H1 (cell line): ENCODE measurements around the gene TAS2R40. TPM values are rescaled to one million over a fixed set of nuclear protein-coding genes. Genes with fewer than 3 reads are reported as not detected.

Experiments
- CTCF ChIA-PET: fragments of 300-600 bp; sonication (Branson Sonifier 250); formaldehyde crosslinking; loops from one replicate; lab custom pipeline; 2021; ENCODE audit not compliant: partially characterized antibody; lab: Charles Lee
- POLR2A ChIA-PET: fragments of 300-600 bp; sonication (Branson Sonifier 250); formaldehyde crosslinking; loops from one replicate; lab custom pipeline; 2021; ENCODE audit warnings: inconsistent platforms; ENCODE audit not compliant: partially characterized antibody; lab: Charles Lee
- DNase-seq, 2 experiments: peaks; one replicate each; pipeline versions ENCODE4 v3.0.0 to v3.0.0-alpha.2; 2010 to 2022; ENCODE audit warnings: low spot score in 2 of 2, low read depth in 1 of 2, mixed read lengths in 1 of 2
- FAIRE-seq: peaks from 2 replicates; lab custom pipeline; 2011; peaks lifted over from hg19 to GRCh38; lab: Jason Lieb, UNC
- H2AFZ ChIP-seq: 2 replicates; pipeline ENCODE4 v1.8.1; 2012; ENCODE audit warnings: low read length, inconsistent platforms
- H2AK5ac ChIP-seq: 2 replicates; pipeline ENCODE4 v1.6.1; 2013; ENCODE audit warnings: low read depth, low read length
- H2BK120ac ChIP-seq: replicated peaks from 2 replicates; pipeline ENCODE3; 2013; ENCODE audit warnings: low read depth, low read length, inconsistent platforms
- H2BK12ac ChIP-seq: 2 replicates; pipeline ENCODE4 v1.6.1; 2013; ENCODE audit warnings: low read depth, low read length
- H2BK15ac ChIP-seq: 2 replicates; pipeline ENCODE4 v1.6.1; 2013; ENCODE audit warnings: low read length
- H2BK20ac ChIP-seq: 2 replicates; pipeline ENCODE4 v1.6.1; 2013; ENCODE audit warnings: low read length
- H2BK5ac ChIP-seq: 2 replicates; pipeline ENCODE4 v1.6.1; 2013; ENCODE audit warnings: low read depth, low read length
- H3K14ac ChIP-seq: 2 replicates; pipeline ENCODE4 v1.6.1; 2013; ENCODE audit warnings: inconsistent platforms; ENCODE audit not compliant: insufficient read length
- H3K18ac ChIP-seq: 2 replicates; pipeline ENCODE4 v1.6.1; 2013; ENCODE audit warnings: low read length; ENCODE audit errors: extremely low read depth
- H3K23ac ChIP-seq: 2 replicates; pipeline ENCODE4 v1.6.1; 2013; ENCODE audit warnings: inconsistent platforms; ENCODE audit not compliant: insufficient read length
- H3K23me2 ChIP-seq: 2 replicates; pipeline ENCODE4 v1.6.1; 2013; ENCODE audit warnings: low read depth, low read length
- H3K27ac ChIP-seq: 2 replicates; pipeline ENCODE4 v1.6.1; 2011; ENCODE audit warnings: low read depth, low read length, inconsistent platforms
- H3K27me3 ChIP-seq, 4 experiments: replicated peaks in 1 of 4; 1 replicate in 1 of 4; 2 replicates in 3 of 4; pipeline versions ENCODE4 v1.6.1 to v1.8.1; 2011 to 2013; ENCODE audit warnings: low read length in 3 of 4, mild to moderate bottlenecking in 3 of 4, inconsistent platforms in 2 of 4, mixed read lengths in 2 of 4, moderate library complexity in 1 of 4; ENCODE audit not compliant: control insufficient read depth in 3 of 4, insufficient read depth in 3 of 4; ENCODE audit errors: extremely low read depth in 1 of 4
- H3K36me3 ChIP-seq, 4 experiments: 2 replicates each; pipeline versions ENCODE4 v1.6.1 to v1.8.1; 2011 to 2013; ENCODE audit warnings: mild to moderate bottlenecking in 4 of 4, low read length in 3 of 4, moderate library complexity in 2 of 4, control low read depth in 1 of 4, inconsistent platforms in 1 of 4; ENCODE audit not compliant: insufficient read depth in 4 of 4, control insufficient read depth in 2 of 4
- H3K4ac ChIP-seq: replicated peaks from 2 replicates; pipeline ENCODE3; 2013; ENCODE audit warnings: low read length, low read depth, mixed read lengths, inconsistent platforms; ENCODE audit not compliant: insufficient read length
- H3K4me1 ChIP-seq, 4 experiments: replicated peaks in 1 of 4; 1 replicate in 1 of 4; 2 replicates in 3 of 4; pipeline versions ENCODE4 v1.6.1 to v1.8.1; 2011 to 2013; ENCODE audit warnings: low read length in 3 of 4, inconsistent platforms in 2 of 4, mixed read lengths in 1 of 4; ENCODE audit not compliant: insufficient read depth in 4 of 4, control insufficient read depth in 3 of 4
- H3K4me2 ChIP-seq, 2 experiments: 2 replicates each; pipeline versions ENCODE4 v1.6.1 to v1.8.1; 2011 to 2013; ENCODE audit warnings: low read depth in 2 of 2, low read length in 2 of 2, control low read depth in 1 of 2, inconsistent platforms in 1 of 2, mild to moderate bottlenecking in 1 of 2; ENCODE audit not compliant: insufficient read depth in 1 of 2
- H3K4me3 ChIP-seq, 4 experiments: fragments of 200-600, 300-600 bp in 1 of 4; sonication (generic), shearing (Covaris generic), sonication (Bioruptor Twin) in 1 of 4; 2 replicates each; pipeline versions ENCODE4 v1.5.1 to v1.8.1; 2011 to 2016; ENCODE audit warnings: low read length in 4 of 4, low read depth in 3 of 4, control low read depth in 2 of 4, inconsistent platforms in 2 of 4, mild to moderate bottlenecking in 2 of 4, mixed read lengths in 1 of 4, moderate library complexity in 1 of 4; ENCODE audit not compliant: insufficient read depth in 2 of 4; ENCODE audit errors: extremely low read depth in 1 of 4
- H3K56ac ChIP-seq: replicated peaks from 2 replicates; pipeline ENCODE3; 2013; ENCODE audit warnings: low read depth, mild to moderate bottlenecking, mixed read lengths, low read length, inconsistent platforms; ENCODE audit not compliant: insufficient read length
- H3K79me1 ChIP-seq: 2 replicates; pipeline ENCODE4 v1.6.1; 2013; ENCODE audit warnings: low read depth, low read length, control low read depth
- H3K79me2 ChIP-seq, 2 experiments: 2 replicates each; pipeline versions ENCODE4 v1.6.1 to v1.8.1; 2012 to 2013; ENCODE audit warnings: low read length in 2 of 2, mild to moderate bottlenecking in 2 of 2, inconsistent platforms in 1 of 2; ENCODE audit not compliant: insufficient read depth in 2 of 2, control insufficient read depth in 1 of 2
- H3K9ac ChIP-seq, 4 experiments: replicated peaks in 1 of 4; 1 replicate in 1 of 4; 2 replicates in 3 of 4; pipeline versions ENCODE4 v1.6.1 to v1.8.1; 2011 to 2013; ENCODE audit warnings: low read depth in 3 of 4, low read length in 3 of 4, control low read depth in 2 of 4, mild to moderate bottlenecking in 2 of 4, moderate library complexity in 2 of 4, inconsistent platforms in 1 of 4; ENCODE audit errors: extremely low read depth in 1 of 4
- H3K9me3 ChIP-seq, 2 experiments: 2 replicates each; pipeline versions ENCODE4 v1.6.1 to v1.8.1; 2012 to 2013; ENCODE audit warnings: mild to moderate bottlenecking in 2 of 2, moderate library complexity in 2 of 2, control low read depth in 1 of 2, inconsistent platforms in 1 of 2, low read depth in 1 of 2, low read length in 1 of 2, mixed read lengths in 1 of 2; ENCODE audit not compliant: insufficient read depth in 2 of 2
- H4K20me1 ChIP-seq, 2 experiments: replicated peaks in 1 of 2; 2 replicates each; pipeline versions ENCODE3 to v1.8.1; 2011 to 2013; ENCODE audit warnings: inconsistent platforms in 2 of 2, low read length in 2 of 2, mild to moderate bottlenecking in 1 of 2; ENCODE audit not compliant: insufficient read depth in 2 of 2, control insufficient read depth in 1 of 2
- H4K5ac ChIP-seq: 2 replicates; pipeline ENCODE4 v1.6.1; 2013; ENCODE audit warnings: low read length, low read depth, mixed read lengths, inconsistent platforms; ENCODE audit not compliant: insufficient read length
- H4K8ac ChIP-seq: 2 replicates; pipeline ENCODE4 v1.8.0; 2013; ENCODE audit warnings: mild to moderate bottlenecking, moderate library complexity, low read length, inconsistent platforms; ENCODE audit not compliant: insufficient read depth; ENCODE audit errors: extremely low read depth
- H4K91ac ChIP-seq: replicated peaks from 2 replicates; pipeline ENCODE3; 2013; ENCODE audit warnings: low read length, mixed read lengths, inconsistent platforms; ENCODE audit not compliant: insufficient read length
- CHD1 ChIP-seq: IDR thresholded peaks from 2 replicates; pipeline ENCODE4 v1.6.1; 2012; ENCODE audit warnings: low read depth, low read length, improper control_type of control experiment
- POU5F1 ChIP-seq: IDR thresholded peaks from 2 replicates; pipeline ENCODE4 v1.6.1; 2011; ENCODE audit warnings: low read depth, mild to moderate bottlenecking, low read length, moderate library complexity
- WGBS, 2 experiments: shearing (Covaris generic) in 1 of 2; methylation state at CpG; one replicate each; pipeline versions ENCODE4 v1.1.6 to v1.1.7; 2013 to 2015; ENCODE audit warnings: low lambda C conversion rate in 2 of 2, mixed read lengths in 2 of 2, inconsistent platforms in 1 of 2, low coverage in 1 of 2, missing lambda C conversion rate in 1 of 2; ENCODE audit not compliant: insufficient replicate concordance in 2 of 2, insufficient coverage in 1 of 2, insufficient read length in 1 of 2; ENCODE audit errors: extremely low coverage in 1 of 2, missing lambda C conversion rate in 1 of 2; 5-methylcytosine and 5-hydroxymethylcytosine counted together
- polyA plus RNA-seq, 7 experiments: library from polyadenylated mRNA; depleted of rRNA in 3 of 7; stranded (reverse) in 5 of 7; unstranded in 2 of 7; fragments of >200 nt in 5 of 7; fragments of 200-250 nt in 2 of 7; gene quantifications; 1 replicate in 5 of 7; 2 replicates in 1 of 7; 4 replicates in 1 of 7; pipeline versions ENCODE4 v1.2.1 to v1.2.3, GENCODE V29; 2011 to 2013; ENCODE audit warnings: missing spikeins in 2 of 7, mixed read lengths in 2 of 7
- total RNA-seq: library from RNA; stranded (reverse); fragmentation: NEBNext Ultra II Directional; extraction: Animal tissue kit (Norgen Biotek cat#: 25700); gene quantifications from 2 replicates; pipeline ENCODE4 v1.2.1, GENCODE V29; 2021

TAS2R40 gene
- total and polyA plus RNA-seq, 2 of the 8 experiments (the other 6 are each of a cell fraction or from before 2014, with no cell fraction given): not detected

DNA sequence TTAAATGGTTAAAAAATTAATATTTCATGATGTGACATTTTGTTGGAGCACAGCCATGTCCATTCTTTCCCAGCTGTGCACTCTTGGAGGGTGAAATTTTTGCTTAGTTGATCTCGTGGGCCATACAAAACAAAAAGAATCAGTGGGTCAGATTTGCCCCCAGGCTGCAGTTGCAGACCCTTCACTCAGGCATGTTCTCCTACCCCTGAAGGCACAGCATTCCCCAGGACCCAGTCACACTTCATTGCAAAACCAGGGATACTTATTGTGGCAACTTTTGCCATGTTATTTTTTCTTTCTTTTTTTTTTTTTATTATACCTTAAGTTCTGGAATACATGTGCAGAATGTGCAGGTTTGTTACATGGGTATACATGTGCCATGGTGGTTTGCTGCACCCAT, 6.0 kb downstream of the TAS2R40 start:
- no peak overlapping the region for H2BK12ac ChIP-seq
- H3K4me2 ChIP-seq: no peak overlapping the region
- H3K23ac ChIP-seq: no peak overlapping the region
- H4K5ac ChIP-seq: no peak overlapping the region
- no peak overlapping the region for H3K56ac ChIP-seq
- H4K20me1 ChIP-seq: peaks cover 0 to 9% of the 10 kb centered on the region in 2 experiments
- no peak overlapping the region for H3K4me3 ChIP-seq
- no peaks in the 10 kb centered on the region for H3K27me3 ChIP-seq
- peaks cover 11% of the 10 kb centered on the region; the same call in 1 of the 2 replicates for H3K23me2 ChIP-seq
- H3K18ac ChIP-seq: no peak overlapping the region
- H4K91ac ChIP-seq: no peak overlapping the region
- H3K4me1 ChIP-seq: peaks cover 0 to 2% (median 0%) of the 10 kb centered on the region in 4 experiments; a peak in 1 of 7 replicates
- H3K79me1 ChIP-seq: no peaks in the 10 kb centered on the region
- no peak for DNase-seq
- ChIA-PET POLR2A (no interaction called here), CTCF (interaction anchor here (0.8 to 2.8 kb wide), 6 partner anchors 11 to 302 kb away, joined by 3 to 14 read pairs (median 6); no protein-coding TSS in a partner anchor)
- H3K79me2 ChIP-seq: peaks cover 0 to 8% of the 10 kb centered on the region in 2 experiments; a peak in 1 of 4 replicates
- FAIRE-seq: no peak
- H3K9me3 ChIP-seq: no peaks in the 10 kb centered on the region
- H4K8ac ChIP-seq: no peak overlapping the region
- H2BK15ac ChIP-seq: no peak overlapping the region
- H3K27ac ChIP-seq: no peak overlapping the region
- 83% methylated on average over 1 of the region's 1 CpG; no CpG with 5 or more reads in 1 of the 2 experiments for WGBS, 2 experiments
- TF ChIP-seq CHD1: no peak
- no peak for TF ChIP-seq POU5F1
- no peak overlapping the region for H2BK20ac ChIP-seq
- H3K14ac ChIP-seq: no peak overlapping the region
- H2AK5ac ChIP-seq: no peak overlapping the region
- no peak overlapping the region for H3K9ac ChIP-seq
- H2BK5ac ChIP-seq: no peak overlapping the region
- no peak overlapping the region for H2AFZ ChIP-seq
- no peaks in the 10 kb centered on the region for H3K36me3 ChIP-seq
- no peak overlapping the region for H2BK120ac ChIP-seq
- H3K4ac ChIP-seq: no peak overlapping the region
